HG03439 (cell line): ENCODE results near the gene RPIA.
"Not testable (repeated sequence)": the region's sequence is repeated elsewhere in the genome, so short reads cannot be mapped to it uniquely, and the experiment has no call there.

ENCODE experiments used
- ATAC-seq: cut with Tn5 transposase; IDR thresholded peaks from one replicate; pipeline ENCODE4 v1.9.1; 2021; ENCODE audit warnings: mild to moderate bottlenecking, moderate library complexity; ENCODE audit not compliant: unreplicated experiment

The RPIA gene

DNA sequence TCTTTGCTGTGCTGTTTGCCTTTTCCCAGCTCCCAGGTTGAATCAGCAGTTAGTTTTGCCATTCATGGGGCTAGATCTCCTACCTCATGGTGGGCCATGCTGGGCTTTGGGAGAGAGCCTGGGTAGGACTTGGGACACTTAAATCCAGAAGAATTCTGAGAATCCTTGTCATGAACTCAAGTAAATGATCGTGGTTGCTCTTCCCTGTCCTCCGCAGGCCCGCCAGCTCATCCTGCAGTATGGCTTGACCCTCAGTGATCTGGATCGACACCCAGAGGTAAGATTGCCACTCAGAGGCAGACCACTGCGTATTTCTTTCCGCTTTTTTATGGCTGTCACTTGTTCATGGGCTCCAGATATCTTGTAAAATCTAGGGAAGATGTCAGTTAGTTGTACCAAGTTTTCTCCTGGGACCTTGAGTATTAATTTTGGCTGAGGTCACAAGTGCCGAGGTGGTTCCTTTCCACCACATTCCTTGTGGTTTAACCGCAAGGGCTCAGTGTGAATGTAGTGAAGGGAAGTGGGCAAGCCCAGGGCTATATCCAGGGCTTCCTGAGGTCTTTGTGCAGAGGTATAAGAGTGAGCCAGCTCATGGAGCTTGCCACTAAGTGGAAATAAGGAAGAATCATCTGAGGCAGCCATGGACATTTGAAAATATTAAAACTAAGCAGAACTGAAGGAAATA is 37.7 kb downstream of the RPIA start:
- no peak for ATAC-seq

DNA sequence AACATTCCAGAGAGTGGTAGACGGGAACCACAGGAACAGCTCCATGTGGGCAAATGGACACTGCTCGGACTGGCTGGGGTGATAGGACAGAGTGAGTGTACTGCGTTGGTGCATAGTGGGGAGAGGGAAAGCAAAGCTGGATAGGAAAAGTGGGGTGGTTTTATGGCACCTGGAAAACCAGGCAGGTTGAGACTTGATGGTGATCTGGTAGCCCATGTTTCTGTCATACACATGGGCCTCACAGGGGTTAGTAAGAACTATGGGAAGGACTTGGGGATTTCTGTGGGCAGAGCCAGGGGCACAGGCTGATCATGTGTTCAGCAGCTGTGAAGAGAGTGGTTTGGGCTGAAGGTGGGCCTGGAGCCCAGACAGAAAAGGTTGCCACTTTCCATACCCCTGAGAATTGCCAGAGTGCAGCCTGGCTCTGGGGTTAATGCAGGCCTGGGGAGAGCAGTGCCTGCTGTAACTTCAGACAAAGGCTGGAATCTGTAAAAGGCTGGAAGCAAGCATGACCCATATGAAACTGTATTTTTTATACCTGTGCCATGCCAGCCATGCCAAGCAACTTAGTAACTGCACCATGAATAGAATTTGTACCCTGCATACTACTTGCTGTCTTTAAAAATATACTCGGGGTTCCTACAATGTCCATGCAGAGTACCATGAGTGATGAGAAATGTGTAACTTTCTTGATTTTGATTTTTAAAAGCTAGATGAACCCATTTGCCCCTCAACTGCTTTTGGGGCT is 41.9 kb downstream of the RPIA start:
- ATAC-seq, result no peak

DNA sequence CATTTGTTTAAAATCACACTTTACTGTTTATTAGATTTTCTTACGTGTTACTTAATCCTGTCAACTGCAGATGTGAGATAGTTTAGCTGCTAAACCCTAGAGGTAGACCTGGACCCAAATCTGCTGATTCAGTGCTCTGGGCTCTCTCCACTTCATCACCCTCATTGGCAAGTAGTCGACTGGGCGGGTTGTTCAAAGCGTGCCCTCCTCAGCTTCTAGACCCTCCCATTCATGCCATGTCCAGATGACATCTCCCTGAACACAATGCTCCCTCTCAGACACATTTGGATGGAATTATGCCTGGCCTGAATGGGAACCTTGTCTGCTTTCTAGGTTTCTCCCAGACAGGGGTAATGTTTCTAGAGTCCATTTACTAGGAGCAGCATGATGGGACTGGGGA is 43.7 kb downstream of the RPIA start:
- no peak for ATAC-seq

DNA sequence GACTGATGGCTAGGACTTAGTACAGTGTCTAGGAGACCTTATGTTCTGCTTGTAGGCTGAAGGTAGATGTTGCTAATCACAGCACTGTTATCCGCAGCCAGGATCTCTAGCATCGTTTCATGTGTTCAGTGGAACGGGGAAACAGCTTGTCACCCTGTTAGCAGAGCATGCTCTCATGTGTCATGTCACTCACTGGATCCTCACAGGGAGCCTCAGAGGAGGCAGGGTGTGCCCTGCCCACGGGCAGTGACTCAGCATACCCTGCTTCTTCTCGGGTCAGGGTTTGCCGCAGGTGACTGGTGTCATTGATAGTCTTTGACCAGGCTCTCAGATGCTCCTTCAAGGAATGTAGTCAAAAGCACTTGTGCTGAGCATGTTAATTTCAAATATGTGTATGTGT is 44.4 kb downstream of the RPIA start:
- no peak for ATAC-seq

DNA sequence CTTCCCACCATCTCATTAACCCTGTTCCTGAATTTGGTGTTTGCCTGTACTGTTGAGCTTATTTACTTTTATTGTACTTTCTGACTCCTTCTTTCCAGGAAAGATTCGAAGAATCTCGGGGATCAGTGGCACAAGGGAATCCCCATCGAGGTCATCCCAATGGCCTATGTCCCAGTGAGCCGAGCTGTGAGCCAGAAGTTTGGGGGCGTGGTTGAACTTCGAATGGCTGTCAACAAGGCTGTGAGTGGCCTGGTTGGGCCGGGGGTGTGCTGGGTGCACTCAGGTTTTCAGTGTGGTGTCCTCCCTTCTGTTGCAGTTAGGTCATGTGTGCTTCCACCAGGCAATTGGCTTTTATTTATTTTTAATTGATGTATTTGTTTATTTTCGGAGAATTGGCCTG is 45.0 kb downstream of the RPIA start:
- no peak for ATAC-seq

DNA sequence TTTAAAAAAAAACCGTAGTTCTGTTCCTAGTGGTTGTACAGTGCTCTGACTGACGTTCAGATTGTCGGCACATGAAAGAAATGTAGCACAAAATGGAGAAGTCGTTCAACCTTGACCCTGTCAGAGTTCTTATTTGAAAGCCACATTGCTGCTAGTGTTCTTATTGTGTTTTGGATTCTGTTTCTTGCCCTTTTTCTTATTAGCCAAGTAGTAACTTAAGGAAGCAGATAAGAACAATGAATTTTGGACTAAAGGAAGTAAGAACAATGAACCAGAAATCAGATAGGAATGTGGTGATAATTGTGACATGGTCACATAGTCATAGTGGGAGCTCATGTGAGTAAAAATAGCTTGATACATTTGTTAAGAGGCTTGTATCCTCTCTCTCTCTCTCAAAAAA is 45.9 kb downstream of the RPIA start:
- no peak for ATAC-seq

DNA sequence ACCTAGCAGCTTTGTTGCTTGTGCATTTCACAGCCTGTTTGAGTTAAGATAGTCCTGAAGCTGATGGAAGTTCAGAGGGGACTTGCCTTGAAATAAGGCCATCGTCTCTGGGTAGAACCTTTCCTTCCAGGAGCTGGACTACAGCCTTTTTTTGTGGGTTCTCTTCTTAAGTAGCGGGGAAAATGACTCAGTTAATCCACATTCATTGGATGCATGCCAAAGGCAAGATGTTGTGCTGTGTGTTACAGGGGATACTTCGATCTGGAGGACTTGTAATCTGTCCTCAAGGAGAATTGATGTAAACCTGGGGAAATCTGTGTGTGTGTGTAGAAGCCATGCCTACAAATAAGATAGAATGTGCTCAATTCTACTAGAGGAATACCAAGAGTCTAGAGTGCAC is 46.8 kb downstream of the RPIA start:
- no peak for ATAC-seq

DNA sequence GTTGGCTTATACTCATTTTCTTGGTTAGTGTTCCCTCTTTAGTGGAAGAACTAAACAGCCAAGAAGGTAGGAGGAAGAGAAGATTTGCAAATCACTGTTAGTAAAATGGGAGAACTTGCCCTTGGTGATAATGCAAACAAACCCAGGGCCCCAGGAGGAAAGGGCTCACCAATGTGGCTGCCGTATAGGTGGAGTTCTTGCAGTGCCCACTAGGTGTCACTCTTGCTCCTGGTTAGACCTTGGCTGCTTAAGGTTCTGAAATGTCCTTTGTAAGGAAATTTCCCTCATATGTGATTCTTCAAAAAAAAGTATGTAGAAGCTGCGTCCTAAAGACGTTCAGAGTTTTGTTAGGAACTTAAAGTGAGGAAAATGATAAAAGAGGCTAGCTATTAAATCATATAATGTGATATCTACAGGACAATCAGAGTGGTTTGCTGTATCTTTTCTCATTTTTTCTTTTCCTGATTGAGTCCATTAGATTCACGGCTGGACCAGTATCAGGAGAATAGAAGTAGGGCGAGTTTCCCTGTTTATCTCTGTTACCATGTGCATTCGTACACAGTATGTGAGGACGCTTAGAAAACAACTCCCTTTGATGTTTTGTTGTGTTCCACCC is 48.6 kb downstream of the RPIA start:
- peak; percentile 81 for ATAC-seq

DNA sequence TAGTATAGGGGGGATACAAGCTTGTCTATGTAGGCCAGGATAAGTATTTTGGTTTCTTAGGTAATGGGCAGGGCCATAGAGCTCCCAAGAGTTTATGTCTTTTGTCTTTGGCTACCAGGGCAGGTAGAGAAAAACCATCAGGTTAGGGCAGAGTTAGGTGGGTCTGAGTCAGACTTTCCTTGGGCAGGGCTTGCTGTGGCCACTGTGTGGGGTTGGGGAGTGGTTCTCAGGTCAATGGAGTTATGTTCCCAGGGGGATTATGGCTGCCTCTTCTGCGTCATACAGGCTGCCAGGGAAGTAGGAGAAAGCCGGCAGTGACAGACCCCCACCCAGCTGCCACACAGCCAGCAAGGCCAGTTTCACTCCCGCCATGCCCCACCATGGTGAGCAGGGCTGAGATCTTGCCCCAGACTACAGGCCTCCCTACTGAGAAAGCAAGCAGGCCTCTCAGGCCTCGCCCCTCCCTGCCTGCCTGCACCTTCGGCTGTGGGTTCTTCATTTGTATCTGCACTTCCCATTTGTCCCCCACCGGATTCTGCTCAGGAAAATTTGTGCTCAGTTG is 55.5 kb downstream of the RPIA start:
- ATAC-seq, result no peak

DNA sequence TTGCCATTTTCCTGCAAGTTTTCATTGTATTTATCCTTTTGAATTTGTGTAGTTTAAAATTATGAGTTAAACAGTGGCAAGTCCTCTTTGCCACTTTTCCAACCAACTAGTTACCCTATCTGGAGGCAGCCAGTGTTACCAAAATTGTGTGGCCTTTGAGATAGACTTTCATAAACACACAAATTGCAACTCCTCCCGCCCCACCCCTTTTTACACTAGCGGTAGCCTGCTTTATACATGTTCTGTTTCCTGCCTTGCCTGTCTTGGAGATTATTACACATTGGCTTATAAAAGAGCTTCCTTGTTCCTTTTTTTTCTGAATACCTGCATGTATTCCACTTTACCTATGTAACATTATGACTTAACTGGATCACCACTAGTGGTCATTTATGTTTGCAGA is 56.5 kb downstream of the RPIA start:
- no peak for ATAC-seq

DNA sequence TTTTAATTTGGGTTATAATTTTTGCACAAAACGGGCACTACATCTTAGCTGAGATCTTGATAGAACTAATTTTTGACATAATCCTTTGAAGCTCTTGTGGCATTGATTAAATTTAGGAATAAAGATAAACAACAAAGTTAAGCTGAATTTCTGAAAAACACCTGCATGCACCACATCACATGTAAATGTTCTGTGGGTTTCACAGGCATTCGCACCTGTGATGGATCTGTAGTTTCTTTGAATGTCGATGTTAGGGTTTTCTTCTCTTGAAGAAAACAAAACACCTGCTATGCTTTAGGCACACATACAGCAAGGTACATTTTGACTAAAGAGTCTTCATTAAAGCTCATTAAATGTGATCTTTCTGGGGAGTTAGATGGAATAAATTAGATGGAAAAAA is 60.3 kb downstream of the RPIA start:
- ATAC-seq, result no peak

DNA sequence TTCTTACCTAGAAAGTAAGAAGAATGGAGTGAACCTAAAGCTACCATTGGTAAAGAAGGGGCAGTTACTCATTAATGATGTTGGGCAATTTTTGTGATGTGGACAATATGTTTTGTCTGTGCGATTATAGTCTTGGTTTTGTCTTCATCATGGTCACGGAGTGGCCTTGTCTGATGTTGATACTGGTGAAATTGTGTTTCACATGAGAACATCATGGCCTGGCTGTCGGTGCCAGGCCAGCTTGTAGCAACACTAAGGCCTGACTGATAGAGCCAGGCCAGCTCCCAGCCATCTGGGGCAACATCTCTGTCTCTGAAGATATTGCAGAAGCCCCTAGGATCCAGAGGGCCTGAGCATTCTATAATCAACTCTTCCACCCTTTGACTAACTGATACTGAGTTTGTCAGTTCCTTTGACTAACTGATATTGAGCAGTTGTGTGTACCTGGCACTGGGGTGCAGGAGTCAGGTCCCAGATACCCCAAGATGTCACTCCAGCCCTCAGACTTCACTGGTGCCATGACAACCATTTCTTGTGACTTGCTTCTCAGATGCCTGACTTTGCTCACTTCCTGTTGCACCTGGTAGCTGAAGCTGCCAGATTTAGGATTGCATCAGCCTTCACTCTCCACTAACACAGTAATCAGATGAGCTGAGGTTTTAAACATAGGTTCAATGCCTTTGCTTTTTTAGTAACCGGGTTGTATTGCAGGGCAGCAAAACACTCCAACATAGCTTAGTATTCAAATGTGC is 62.5 kb downstream of the RPIA start:
- ATAC-seq, result peak; percentile 88

DNA sequence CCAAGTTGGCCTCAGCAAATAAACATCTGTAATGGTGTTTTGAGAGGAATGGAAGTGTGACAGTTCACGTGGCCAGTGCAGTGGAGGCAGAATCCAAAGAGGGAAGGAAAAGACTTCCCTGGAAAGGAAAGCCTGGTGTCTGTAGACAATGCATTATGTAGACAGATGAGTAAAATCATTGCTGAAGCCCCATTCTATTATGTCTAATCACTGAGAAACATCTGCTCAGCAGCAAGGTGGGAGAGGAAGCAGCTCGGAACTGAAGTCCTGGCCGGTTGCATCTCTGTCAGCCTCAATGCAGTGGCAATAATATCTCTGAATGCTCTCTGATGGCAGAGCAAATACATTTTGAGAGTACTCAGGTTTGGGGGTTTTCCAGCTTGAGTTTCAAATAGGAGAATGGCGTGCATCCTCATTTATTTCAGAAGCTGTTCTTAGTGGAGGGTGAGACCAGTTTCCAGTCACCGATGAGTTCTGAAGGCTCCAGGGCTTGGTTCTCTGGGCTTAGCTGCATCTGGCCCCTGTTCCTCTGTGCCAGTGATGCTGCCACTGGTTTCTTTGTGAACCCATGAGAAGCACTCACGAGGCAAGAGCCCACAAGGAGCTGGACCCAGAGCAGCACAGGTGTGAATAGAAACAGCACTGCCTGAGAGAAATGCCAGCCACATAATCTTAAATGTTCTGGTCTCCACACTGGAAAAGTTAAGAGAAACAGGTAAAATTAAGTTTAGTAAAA is 63.3 kb downstream of the RPIA start:
- peak; percentile 23 for ATAC-seq

DNA sequence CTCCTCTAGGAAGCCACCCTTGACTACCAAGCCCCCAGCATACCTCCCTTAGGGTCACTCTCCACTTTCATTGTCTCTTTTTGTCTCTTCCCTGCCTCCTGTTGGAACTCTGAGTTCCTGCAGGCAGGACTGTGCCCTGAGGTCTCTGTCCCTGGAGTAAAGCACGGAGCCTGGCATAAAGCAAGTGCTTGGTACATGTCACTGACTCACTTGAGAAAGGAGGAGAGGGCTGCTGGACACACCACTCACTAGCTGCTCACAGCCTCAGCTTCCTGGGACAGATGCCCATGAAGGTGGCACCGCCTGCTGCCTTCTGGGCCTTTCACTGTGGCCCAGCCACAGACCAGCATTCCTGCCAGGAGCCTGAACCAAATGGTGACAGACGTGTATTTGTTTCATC is 64.4 kb downstream of the RPIA start:
- ATAC-seq, result no peak

DNA sequence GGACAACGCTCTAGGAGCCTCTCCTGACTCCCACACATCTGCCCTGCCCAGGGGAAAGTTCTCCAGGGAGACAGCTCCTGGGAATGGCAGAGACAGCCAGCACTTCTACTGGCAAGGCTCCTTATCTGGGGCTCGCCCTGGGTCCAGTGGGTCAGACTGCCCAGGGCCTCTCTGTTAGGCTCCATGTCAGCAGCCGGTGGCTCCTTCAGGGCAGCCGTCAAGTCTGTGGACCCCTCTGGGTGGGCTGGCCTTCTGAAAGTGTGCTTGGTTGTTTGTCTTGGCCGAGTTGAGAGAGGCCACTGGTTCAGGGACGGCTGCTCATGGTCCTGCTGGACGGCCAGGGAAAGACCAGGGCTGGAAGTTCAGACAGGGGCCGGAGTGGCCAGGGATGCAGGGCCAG is 65.6 kb downstream of the RPIA start:
- ATAC-seq, result no peak

DNA sequence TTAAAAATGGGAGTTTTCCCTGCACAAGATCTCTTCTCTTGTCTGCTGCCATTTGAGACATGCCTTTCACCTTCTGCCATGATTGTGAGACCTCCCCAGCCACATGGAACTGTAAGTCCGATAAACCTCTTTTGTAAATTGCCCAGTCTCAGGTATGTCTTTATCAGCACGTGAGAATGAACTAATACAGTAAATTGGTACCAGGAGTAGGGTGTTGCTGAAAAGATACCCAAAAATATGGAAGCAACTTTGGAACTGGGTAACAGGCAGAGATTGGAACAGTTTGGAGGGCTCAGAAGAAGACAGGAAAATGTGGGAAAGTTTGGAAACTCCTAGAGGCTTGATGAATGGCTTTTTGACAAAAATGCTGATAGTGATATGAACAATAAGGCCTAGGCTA is 67.2 kb downstream of the RPIA start:
- ATAC-seq, result not testable (repeated sequence)

DNA sequence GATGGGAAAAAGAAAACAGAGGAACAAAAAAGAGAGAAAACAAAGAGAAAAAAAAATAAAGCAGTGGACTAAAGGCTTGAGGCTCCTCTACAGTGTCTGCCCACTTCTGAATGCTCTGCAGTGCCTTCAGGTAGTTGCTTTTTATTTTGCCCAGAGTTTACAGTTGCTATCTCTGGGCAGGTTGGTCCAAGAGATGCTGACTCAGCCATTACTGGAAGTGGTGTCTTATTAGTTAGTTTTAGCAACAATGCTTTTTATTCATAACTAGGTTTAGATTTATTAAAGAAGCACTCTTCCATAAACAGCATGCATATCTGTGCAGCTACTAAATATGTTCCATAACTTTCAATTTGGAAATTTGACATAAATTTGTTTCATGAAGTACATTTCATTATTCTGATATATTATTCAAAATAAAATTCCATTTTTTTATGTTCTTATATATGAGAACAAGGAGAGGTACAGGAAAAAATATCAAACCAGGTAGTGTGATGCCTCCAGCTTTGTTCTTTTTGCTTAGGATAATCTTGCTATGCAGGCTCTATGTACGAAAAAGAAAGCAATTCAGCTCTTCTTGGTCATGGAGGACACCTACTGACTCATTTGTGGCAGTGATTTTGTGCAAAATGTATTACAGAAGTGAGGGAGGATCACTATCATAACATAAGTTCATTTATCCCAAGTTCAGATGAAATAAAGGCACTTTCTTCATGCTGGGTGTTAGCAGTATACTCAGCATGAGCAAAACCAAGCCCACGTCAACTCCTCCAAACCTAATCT is 69.5 kb downstream of the RPIA start:
- ATAC-seq, result no peak

DNA sequence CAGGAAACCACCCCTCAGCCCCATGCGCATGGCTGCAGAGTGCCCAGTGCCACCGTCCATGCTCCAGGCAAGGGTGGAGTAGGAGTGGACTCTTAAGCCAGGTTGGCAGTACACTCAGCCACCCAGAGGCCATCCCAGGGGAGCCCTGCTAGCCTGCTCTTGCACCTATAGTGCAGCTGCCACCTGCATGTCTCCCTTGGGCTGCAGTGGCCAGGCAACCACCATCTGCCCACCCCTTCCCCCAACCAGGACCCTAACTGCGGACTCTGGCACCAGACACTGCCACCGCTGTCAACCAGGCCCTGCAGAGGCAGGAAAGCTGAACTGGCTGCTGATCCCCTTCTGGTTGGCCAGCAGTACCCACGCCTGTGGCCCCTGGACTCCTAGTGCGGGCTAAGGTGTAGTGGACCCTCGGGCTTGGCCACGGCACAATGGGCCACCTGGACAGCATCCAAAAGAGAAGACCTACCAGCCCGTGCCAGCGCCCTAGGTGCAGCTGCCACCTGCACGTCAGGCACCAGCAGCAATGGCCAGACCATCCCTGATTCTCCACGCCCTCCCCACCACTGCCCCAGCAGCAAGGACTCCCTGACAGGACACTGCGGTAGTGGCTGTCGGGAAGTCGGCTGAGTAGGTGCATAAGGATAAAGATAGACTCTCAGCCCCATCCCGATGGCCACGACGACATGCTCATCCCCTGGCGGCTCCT is 72.8 kb downstream of the RPIA start:
- no peak for ATAC-seq

DNA sequence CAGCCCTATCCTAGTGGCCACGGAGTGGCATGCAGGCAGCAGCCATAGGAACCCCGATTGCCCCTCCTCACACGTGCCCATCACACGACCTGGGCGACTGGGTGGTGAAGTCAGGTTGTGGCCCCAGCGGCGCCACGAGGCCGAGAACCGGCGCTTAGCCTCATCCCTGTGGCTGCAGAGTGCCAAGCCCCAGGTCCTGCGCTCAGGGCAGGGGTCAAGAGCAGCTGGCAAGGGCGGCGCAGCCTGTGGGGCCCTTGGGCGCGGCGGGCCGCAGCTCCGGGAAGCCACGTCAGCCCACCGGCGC is 73.3 kb downstream of the RPIA start:
- ATAC-seq, result no peak
